HCT116 (cell line): ENCODE measurements around the gene FIZ1.

ENCODE experiments used
- EGR1 ChIP-seq: IDR thresholded peaks from 2 replicates; pipeline ENCODE4 v1.6.1; 2012; ENCODE audit warnings: low read depth
- EZH2 ChIP-seq: fragments of 200-600 bp; sonication (generic); IDR thresholded peaks from 2 replicates; pipeline ENCODE4 v1.6.1; 2017; ENCODE audit warnings: antibody characterized with exemption, mixed run types
- POLR2AphosphoS5 ChIP-seq: IDR thresholded peaks from 2 replicates; pipeline ENCODE4 v1.6.1; 2011; ENCODE audit warnings: mild to moderate bottlenecking, low read depth, low read length, moderate library complexity
- TF ChIP-seq, protein P1 (sequence below), 3 experiments: fragments of 200-600 bp in 1 of 3; sonication (generic) in 1 of 3; IDR thresholded peaks in 2 of 3; conservative IDR thresholded peaks in 1 of 3; 2 replicates each; pipeline ENCODE4 v1.5.1; 2012 to 2017; ENCODE audit warnings: low read depth in 2 of 3, low read length in 2 of 3, antibody characterized with exemption in 1 of 3, borderline replicate concordance in 1 of 3, control low read depth in 1 of 3, mild to moderate bottlenecking in 1 of 3, mixed read lengths in 1 of 3, mixed run types in 1 of 3, moderate library complexity in 1 of 3; ENCODE audit not compliant: insufficient read depth in 1 of 3

DNA sequence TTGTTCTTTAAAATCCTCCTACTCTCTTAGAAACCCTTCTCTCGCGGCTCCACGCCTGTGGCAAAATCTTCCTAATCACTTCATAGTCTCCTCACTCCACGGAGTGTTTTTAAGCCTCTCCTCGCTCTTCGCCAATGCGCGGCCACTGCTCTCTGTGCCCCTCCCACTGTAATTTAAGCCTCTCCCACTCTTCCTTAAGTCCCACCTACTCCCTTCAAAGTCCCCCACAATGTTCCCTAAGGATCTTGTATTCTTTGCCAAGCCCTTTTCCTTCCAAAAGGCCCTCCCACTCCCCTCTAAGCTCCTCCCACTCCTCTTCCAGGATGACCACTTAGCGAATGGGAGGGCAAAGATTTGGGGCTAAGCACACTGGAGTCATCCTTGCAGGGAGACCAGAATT lies 1.3 kb downstream of the FIZ1 start:
- TF ChIP-seq EGR1 (no peak), EZH2 (no peak), POLR2AphosphoS5 (no peak)
- TF ChIP-seq, protein P1, sequence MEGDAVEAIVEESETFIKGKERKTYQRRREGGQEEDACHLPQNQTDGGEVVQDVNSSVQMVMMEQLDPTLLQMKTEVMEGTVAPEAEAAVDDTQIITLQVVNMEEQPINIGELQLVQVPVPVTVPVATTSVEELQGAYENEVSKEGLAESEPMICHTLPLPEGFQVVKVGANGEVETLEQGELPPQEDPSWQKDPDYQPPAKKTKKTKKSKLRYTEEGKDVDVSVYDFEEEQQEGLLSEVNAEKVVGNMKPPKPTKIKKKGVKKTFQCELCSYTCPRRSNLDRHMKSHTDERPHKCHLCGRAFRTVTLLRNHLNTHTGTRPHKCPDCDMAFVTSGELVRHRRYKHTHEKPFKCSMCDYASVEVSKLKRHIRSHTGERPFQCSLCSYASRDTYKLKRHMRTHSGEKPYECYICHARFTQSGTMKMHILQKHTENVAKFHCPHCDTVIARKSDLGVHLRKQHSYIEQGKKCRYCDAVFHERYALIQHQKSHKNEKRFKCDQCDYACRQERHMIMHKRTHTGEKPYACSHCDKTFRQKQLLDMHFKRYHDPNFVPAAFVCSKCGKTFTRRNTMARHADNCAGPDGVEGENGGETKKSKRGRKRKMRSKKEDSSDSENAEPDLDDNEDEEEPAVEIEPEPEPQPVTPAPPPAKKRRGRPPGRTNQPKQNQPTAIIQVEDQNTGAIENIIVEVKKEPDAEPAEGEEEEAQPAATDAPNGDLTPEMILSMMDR (IDR thresholded peaks at IDR 0.05 in 2 of 3, conservative IDR thresholded peaks at IDR 0.05 in 1 of 3; ENCODE audit: borderline replicate concordance in 1 of 3, insufficient read depth in 1 of 3, low read depth in 2 of 3, low read length in 2 of 3): no peak
